Endometrium (tissue), 2 donors: ENCODE results near the gene BAD.

Experiments used
- FAIRE-seq: peaks from 2 replicates; lab custom pipeline; 2012; peaks lifted over from hg19 to GRCh38; lab: Jason Lieb, UNC
- donor health status: control.
- donor health status: control.

Gene BAD

DNA sequence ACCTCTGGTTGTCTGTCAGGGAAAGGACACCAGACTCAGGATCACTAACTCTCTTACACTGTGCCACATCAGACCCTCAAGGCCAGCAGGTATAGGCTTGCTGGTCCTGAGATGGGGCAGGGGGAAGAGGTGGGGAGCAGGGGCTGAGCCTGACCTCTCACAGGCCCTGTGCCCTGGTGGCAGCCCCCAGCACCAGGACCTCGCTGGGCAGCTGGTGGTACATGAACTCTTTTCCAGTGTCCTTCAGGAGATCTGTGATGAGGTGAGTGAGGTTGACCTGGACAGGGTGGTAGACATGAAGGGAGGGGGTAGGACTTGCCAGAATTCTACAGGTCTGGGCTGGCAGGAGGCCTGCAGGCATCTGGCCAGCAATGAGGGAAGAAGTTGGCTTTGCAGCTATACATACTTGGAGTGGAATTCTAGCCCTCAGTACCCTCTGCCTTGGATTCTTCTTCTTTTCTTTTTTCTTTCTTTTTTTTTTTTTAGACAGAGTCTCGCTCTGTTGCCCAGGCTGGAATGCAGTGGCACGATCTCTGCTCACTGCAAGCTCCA lies 57.0 kb downstream of the BAD start:
- no peak for FAIRE-seq

DNA sequence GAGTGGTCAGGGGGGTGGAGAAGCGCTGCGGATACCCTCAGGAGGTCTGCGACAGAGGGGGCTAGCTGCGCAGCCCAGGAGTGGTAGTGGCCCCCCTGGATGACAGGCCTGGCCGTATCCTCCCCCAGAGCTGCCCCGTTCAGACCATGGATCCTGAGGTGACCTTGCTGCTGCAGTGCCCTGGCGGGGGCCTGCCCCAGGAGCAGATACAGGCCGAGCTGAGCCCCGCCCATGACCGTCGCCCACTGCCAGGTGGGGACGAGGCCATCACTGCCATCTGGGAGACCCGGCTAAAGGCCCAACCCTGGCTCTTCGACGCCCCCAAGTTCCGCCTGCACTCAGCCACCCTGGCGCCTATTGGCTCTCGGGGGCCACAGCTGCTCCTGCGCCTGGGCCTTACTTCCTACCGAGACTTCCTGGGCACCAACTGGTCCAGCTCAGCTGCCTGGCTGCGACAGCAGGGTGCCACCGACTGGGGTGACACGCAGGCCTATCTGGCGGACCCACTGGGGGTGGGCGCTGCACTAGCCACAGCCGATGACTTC lies 57.9 kb downstream of the BAD start:
- FAIRE-seq: no peak

DNA sequence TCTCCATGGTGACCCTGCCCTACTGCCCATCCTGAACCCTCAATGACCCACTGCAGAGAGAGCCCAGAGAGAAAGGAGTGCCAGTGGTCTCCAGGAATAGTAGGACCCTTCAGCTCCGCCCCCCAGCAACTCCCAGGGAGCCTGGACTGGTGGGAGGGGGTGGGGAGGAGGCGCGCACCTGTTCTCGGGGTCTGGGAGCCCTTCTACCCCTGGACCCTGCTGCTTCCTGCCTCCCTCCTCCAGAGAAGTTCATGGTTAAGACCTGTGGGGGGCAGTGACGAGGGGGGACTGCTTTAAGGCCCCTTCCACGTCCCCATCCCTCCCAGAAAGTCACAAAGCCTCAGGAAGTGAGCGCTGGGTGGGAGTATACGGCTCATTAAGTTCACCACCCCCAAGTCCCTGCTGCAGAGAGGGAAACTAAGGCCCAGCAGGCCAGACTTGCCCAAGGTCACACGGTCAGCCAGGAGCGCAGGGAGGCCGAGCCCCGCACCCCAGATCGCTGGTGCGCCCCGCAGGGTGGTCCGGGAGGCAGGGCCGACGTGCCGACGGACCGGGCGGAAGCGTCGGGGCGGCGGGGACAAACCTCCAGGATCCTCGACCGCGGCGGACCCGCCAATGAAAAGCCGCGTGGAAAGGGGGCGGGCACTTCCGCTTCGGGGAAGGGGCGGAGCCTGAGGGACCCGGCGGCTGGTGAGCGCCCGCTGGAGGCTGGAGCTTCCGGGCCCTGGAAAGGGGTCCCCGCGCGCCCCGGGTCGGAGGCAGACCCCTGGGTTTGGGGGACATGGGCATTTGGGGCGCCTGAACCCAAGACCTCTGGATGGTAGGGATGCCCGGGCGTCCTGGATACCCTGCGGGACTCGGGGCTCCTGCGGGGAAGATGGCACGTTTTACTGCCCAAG lies 58.6 kb downstream of the BAD start, which contains the start of the genes NUDT22 and TRPT1:
Gene NUDT22 (plus strand): TSS at position 667 of the 899 bp plus-strand sequence. CDS start 379 bp downstream, outside the sequence.
Gene TRPT1 (minus strand): TSS at position 579 of the 899 bp plus-strand sequence. CDS start 326 bp downstream, at position 253.
- no peak for FAIRE-seq

DNA sequence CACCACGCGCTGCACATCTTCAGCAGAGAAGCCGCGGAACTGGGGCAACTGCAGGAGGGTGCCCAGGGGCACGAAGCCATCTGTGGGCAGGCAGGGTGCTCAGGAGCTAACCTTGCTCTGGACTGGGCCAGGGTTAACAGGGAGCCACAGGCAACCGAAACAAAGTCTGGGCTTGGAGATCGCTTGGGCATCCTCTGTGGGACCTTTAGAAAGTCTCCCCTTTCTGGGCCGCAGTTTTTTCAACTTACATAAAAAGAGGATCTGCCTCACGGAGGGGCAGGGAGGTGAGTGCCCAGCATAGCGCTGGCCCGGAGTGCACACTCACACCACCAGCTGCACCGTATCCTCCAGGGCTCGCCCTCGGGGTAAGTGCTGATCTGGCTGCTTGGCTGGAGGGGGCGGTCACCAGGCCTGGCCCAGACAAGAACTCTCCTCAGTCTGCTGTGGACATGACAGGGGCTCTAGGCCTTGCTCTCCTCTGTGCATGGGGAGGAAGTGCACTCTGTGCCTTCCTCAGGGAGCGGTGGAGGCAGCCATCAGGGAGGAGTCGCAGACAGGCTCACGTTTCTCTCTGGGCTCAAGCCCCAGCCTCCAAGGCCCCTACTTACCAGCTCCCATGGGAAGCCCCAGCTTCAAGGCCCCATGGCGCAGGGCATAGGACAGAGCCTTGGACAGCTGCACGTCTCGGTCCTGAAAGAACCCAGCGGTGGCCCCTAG lies 59.4 kb downstream of the BAD start:
- no peak for FAIRE-seq

DNA sequence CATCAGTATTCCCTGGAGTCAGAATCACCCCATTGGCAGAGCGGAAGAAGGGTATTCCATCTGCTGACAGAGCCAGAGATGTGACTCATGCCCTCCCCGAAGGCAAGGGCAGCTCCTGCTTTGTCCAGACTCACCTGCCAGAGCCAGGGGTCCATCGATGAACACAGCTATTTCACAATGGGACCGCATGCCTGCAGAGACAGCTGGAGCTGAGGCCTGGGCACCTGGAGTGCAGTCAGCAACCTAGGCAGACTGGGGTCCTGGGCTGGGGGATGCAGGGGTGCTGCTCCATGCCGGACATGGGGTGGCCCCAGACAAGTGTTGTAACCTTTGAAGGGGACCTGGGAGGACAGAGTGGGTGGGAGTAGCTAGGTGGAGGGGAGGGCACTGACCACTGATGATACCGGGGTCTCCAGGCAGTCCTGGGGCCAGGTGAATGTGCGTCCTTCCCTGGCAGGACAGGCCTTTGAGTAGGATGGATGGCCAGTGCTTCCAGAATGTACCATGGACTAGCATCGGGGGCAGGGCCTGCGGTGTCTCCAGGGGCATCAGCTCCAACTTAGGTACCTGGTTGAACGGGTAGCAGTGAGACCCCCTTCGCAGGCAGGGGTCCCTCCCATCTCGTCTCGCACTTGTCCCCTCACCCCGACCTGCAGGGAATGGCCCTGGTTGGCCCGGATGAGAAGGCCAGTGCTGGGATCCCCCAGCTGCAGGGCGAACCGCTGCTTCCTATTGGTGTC lies 60.1 kb downstream of the BAD start:
- no peak for FAIRE-seq

DNA sequence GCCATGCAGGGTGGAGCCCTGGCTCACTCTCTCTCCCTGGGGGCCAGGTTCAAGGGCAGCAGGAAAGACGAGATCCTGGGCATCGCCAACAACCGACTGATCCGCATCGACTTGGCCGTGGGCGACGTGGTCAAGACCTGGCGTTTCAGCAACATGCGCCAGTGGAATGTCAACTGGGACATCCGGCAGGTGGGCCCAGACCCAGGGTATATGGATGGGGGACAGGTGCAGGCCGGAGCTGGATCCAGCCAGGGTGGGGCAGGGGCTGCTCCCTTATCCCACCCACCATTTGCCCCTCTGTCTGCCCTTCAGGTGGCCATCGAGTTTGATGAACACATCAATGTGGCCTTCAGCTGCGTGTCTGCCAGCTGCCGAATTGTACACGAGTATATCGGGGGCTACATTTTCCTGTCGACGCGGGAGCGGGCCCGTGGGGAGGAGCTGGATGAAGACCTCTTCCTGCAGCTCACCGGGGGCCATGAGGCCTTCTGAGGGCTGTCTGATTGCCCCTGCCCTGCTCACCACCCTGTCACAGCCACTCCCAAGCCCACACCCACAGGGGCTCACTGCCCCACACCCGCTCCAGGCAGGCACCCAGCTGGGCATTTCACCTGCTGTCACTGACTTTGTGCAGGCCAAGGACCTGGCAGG lies 61.3 kb downstream of the BAD start:
- FAIRE-seq: no peak

DNA sequence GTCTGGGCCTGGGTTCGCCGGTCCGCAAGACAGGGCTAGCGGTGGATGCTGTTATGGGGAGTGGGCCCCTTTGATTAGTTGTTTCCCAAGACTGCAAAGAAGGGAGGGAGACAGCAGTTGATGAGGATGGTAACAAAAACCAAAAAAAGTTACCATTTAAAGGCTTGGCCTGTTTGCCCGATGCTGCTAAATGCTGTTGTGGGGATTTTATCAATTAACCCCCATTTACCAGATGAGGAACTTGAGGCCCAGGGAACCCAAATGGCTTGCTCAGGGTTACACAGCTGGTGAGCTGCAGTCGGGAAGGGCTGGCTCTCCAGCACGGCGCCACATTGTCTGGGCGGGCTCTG lies 61.8 kb downstream of the BAD start:
- FAIRE-seq: no peak

DNA sequence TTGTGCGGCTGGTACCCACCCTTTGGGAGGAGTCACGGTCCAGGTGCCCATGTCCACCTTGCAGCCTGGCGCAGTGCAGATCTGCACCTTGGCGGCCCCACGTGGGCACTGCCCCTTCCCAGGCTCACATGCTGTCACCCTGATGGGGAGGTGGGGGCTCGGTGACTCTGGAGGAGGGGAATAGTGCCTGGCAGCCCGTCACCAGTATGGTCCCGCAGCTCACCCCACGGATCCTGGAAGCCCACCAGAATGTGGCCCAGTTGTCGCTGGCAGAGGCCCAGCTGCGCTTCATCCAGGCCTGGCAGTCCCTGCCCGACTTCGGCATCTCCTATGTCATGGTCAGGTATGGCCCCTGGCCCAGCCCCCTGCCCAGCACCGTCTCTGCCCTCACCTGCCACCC lies 63.7 kb downstream of the BAD start:
- no peak for FAIRE-seq

DNA sequence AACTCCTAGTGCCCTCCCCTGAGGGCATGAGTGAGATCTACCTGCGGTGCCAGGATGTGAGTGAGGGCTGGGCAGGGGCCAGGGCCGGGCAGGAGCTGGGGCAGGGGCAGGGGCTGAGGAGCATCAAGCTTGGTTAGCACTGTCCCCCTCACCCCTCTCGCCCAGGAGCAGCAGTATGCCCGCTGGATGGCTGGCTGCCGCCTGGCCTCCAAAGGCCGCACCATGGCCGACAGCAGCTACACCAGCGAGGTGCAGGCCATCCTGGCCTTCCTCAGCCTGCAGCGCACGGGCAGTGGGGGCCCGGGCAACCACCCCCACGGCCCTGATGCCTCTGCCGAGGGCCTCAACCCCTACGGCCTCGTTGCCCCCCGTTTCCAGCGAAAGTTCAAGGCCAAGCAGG lies 64.2 kb downstream of the BAD start:
- no peak for FAIRE-seq
